Inferior parietal cortex (tissue), 1 donor: ENCODE results near the gene NINJ2.
"Not testable (repeated sequence)": the region's sequence is repeated elsewhere in the genome, so short reads cannot be mapped to it uniquely, and the experiment has no call there.

Experiments
- DNase-seq: peaks from one replicate; pipeline ENCODE4 v3.0.0-alpha.2; 2016; ENCODE audit errors: extremely low spot score

Gene NINJ2

DNA sequence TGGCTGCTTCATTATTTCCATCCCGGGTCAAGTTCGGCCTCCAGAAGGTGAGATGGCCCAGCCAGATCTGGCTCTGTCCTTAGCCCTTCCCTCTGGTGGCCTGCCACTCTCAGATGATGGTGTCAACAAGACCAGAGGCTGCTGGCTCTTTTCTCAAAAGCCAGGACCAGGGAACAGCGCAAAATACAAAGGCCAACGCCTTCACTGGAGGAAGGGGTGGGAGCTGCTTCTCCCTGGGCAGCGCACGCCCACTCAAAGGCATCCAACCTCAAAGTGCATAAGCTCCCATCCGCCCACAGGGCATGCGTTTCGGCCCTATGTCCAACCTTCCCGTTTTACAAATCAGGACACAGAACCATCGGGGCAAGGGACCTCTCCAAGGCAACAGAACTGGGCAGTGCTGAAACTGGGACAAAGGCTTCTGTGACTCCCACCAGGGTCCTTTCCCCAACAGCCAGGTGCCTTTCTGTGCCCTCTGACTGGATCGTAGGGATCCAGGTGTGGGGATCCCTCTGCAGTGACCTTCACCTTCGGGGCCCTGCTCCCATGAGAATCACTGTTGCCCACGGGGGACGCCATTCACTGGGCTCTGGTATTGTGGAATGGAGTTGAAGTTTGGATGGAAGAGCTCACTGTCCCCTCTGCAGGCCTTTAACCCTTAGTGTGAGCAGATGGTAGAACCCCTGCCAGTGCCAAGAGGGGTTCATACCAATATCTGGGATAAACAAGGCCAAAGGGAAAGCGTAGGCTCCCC, 76.8 kb downstream of the NINJ2 start:
- DNase-seq, result no peak

- no peak for DNase-seq
Observed at GRCh38 chr12:585062-586061, 77.9 kb downstream of the NINJ2 start.

DNA sequence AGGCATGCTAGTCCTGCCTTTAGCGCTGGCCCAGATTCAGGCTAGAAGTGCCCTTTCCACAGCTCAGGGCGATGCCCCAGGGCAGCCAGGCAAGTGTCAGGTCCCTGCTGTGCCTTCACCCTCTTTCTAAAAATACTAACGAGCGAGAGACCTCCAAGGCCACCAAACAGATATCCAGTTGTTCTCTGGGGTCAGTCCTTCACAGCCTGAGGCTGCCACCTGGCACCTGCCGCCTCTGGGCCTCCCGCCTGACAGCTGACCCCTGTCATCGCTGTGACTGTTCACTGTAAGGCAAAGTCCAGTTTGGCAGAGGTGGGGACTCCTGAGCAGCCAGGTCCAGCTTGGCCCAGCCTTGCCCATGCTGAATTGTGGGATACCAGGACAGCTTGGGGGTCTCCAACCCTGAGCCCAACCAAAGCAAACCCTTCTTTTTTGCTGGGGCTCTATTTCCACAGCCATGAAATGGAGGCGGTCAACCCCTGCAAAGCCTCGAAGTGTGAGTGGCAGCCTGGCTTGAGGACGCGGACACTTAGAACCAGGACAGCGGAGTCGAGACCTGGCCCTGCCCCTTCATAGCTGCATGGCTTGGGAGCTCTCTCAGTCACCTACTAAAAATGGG, 79.9 kb downstream of the NINJ2 start:
- DNase-seq, result no peak

- DNase-seq, result no peak
Observed at GRCh38 chr12:581746-582145, 81.5 kb downstream of the NINJ2 start.

DNA sequence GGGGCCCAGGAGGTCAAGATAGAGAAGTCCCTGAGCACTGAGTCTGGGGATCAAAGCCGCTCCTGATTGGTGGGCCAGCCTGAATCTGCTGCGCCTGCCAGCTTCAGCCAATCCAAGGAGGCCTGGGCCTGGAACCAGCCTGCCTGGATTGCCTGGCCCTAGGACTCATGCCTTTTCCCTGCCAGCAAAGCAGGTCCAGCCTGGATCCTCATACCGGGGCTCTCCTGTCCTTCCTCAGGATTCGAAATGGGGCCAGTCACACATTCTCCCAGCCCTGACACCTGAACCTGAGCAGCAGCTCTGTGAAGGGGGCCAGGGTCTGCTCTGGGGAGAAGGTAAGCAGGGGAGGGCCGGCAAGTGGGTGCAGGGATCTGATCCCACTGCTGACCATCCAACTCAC, 81.9 kb downstream of the NINJ2 start:
- no peak for DNase-seq

DNA sequence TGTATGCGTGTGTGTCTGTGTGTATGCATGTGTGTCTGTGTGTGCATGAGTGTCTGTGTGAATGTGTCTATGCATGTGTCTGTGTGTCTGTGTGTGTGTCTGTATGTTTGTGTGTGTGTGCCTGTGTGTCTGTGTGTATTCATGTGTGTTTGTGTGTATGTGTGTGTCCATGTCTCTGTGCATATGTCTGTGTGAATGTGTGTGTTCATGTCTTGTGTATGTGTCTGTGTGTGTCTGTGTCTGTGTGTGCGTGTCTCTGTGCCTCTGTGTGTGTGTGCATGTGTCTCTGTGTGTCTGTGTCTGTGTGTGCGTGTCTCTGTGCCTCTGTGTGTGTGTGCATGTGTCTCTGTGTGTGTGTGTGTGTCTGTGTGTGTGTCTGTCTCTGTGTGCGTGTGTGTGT, 82.4 kb downstream of the NINJ2 start:
- DNase-seq, result no peak

GRCh38 chr12:579420-580110, 83.7 kb downstream of the NINJ2 start:
- no peak for DNase-seq

DNA sequence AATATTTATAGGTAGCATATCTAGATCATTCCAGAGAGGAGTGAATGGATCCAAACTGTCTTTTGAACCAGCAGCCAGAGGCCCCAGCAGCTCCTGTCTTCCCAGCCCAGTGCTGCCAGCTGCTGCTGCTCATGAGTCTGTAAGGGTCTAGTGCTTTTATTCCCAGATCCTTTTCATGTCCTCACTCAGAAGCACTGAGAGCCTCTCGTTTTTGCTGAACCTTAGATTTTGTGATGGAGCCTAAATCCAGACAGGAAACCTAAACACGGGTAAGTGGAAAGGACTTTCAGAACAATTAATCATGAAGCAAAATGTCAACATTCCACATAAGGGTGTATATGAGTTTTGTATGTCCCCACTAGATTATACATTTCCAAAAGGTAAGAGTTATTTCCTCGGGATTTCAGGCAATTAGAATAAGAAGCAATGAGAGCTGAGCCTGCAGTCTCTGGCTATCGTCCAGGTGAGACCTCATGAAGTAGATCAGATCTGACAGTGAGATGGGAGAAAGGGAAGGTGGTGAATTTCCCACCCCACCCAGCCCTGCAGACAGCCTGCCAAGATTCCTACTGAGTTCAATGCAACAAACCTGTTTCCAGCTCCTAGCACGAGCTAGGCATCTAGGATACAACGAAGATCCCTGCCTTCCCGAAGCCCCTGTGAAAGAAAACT, 84.4 kb downstream of the NINJ2 start:
- no peak for DNase-seq

DNA sequence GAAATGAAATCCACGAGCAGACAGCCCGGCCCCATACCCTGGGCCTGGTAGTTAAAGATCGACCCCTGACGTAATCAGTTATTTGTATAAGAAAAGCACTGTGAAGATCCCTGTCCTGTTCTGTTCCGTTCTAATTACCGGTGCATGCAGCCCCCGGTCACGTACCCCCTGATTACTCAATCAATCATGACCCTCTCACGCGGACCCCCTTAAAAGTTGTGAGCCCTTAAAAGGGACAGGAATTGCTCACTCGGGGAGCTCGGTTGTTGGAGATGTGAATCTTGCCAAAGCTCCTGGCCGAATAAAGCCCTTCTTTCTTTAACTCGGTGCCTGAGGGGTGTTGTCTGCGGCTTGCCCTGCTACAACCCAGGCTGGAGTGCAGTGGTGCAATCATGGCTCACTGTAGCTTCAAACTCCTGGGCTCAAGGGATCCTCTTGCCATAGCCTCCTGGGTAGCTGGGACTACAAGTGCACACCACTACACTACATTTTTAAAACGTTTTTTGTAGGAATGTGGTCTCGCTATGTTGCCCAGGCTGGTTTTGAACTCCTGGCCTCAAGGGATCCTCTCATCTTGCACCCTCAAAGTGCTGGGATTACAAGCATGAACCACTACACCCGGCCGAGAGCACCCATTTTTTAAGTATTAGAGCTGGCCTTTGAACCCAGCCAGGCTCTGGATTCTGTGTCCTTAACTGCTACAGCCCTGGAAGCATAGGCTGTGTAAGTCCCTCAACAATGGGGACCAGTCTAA, 85.1 kb downstream of the NINJ2 start:
- not testable (repeated sequence) for DNase-seq

- no peak for DNase-seq
Observed at GRCh38 chr12:576615-577110, 86.6 kb downstream of the NINJ2 start.

- DNase-seq, result peak; percentile 82
Observed at GRCh38 chr12:575948-576614, 87.2 kb downstream of the NINJ2 start.

DNA sequence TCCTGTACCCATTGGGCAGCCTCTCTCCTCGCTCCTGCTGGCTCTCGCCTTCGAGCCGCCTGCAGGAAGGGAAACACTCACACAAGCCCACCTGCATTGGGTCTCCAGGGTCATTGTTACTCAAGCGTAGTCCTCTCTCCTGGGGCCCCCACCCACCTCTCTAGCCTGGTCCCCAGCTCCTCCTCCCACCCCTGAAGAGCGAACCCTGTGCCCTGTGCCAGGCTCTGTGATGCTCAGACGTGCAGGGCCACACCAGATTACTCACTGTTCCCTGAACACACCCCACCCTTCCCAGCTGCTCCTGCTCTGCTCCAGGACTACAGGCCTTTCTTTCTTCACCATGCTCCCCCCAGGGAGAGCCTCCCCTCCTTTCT, 88.1 kb downstream of the NINJ2 start:
- no peak for DNase-seq

GRCh38 chr12:574475-575128, 88.6 kb downstream of the NINJ2 start:
- DNase-seq, result no peak

GRCh38 chr12:573232-573631, 90.0 kb downstream of the NINJ2 start:
- no peak for DNase-seq

- DNase-seq, result no peak
Observed at GRCh38 chr12:572532-572899, 90.7 kb downstream of the NINJ2 start.

- no peak for DNase-seq
Observed at GRCh38 chr12:571795-572531, 91.3 kb downstream of the NINJ2 start.

- no peak for DNase-seq
Observed at GRCh38 chr12:570921-571794, 92.1 kb downstream of the NINJ2 start.
